ENCODE results near the gene PRRX1.

PRRX1 gene

DNA sequence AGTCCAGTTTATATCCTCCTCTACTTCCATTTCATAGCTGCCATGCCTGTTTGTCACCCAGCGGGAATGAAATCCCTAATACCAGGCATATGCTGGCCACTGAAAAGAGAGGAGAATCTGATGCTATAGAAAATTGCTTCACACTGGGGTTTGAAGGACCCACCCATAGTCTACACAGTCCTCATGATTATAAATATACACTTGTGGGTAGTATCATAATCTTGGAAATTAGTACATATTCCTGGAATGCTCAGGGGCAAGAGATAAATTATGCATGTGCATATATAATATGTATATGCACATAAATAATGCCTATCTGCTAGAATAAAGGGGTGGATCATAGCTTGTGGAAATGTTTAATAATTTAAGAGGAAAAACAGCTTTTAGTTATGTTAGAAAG lies 105.8 kb downstream of the PRRX1 start:
- ATAC-seq: no peak
- TF ChIP-seq RARB (CRISPR knock-in tag; IDR thresholded peaks at IDR 0.05): no peak
- no peak for TF ChIP-seq ARNTL (CRISPR knock-in tag; IDR thresholded peaks at IDR 0.05; ENCODE audit: borderline replicate concordance, low read depth)

DNA sequence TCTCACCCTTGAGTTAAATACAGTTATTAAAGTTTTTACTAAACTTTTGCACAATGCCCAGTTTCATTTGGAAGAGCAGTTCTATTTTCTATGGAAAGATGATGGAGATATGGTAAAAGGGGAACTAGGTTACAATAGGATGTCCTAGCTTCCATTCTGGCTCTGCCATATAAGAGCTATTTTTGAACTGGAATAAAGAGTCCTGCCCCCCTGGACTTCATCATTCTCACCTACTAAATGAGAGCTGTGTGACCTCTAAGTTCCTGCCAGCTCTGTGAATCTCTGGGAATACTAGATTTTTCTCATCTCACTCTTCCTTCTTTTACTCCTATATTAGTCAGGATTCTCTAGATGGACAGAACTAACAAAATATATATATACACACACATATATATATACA lies 106.3 kb downstream of the PRRX1 start:
- ATAC-seq: no peak
- no peak for TF ChIP-seq ARNTL (CRISPR knock-in tag; IDR thresholded peaks at IDR 0.05; ENCODE audit: borderline replicate concordance, low read depth)
- TF ChIP-seq TCF4 (CRISPR knock-in tag; IDR thresholded peaks at IDR 0.05; ENCODE audit: borderline replicate concordance): no peak
- TF ChIP-seq, protein P1, sequence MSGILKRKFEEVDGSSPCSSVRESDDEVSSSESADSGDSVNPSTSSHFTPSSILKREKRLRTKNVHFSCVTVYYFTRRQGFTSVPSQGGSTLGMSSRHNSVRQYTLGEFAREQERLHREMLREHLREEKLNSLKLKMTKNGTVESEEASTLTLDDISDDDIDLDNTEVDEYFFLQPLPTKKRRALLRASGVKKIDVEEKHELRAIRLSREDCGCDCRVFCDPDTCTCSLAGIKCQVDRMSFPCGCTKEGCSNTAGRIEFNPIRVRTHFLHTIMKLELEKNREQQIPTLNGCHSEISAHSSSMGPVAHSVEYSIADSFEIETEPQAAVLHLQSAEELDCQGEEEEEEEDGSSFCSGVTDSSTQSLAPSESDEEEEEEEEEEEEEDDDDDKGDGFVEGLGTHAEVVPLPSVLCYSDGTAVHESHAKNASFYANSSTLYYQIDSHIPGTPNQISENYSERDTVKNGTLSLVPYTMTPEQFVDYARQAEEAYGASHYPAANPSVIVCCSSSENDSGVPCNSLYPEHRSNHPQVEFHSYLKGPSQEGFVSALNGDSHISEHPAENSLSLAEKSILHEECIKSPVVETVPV (CRISPR knock-in tag; IDR thresholded peaks at IDR 0.05): no peak
- no peak for TF ChIP-seq CSDC2 (CRISPR knock-in tag; IDR thresholded peaks at IDR 0.05)
- no peak for TF ChIP-seq RARB (CRISPR knock-in tag; IDR thresholded peaks at IDR 0.05)
- no peak for TF ChIP-seq ZFP3 (CRISPR knock-in tag; IDR thresholded peaks at IDR 0.05)
- TF ChIP-seq ESRRG (CRISPR knock-in tag; IDR thresholded peaks at IDR 0.05): no peak
- no peak for TF ChIP-seq TOX (CRISPR knock-in tag; IDR thresholded peaks at IDR 0.05; ENCODE audit: borderline replicate concordance)
- no peak for TF ChIP-seq ZC3H10 (CRISPR knock-in tag; IDR thresholded peaks at IDR 0.05)
- TF ChIP-seq, protein P2, sequence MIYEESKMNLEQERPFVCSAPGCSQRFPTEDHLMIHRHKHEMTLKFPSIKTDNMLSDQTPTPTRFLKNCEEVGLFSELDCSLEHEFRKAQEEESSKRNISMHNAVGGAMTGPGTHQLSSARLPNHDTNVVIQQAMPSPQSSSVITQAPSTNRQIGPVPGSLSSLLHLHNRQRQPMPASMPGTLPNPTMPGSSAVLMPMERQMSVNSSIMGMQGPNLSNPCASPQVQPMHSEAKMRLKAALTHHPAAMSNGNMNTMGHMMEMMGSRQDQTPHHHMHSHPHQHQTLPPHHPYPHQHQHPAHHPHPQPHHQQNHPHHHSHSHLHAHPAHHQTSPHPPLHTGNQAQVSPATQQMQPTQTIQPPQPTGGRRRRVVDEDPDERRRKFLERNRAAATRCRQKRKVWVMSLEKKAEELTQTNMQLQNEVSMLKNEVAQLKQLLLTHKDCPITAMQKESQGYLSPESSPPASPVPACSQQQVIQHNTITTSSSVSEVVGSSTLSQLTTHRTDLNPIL (CRISPR knock-in tag; IDR thresholded peaks at IDR 0.05; ENCODE audit: low read depth): no peak
- TF ChIP-seq ZNF565 (CRISPR knock-in tag; conservative IDR thresholded peaks at IDR 0.05; ENCODE audit: low read depth): no peak
- no peak for TF ChIP-seq ZNF70 (CRISPR knock-in tag; IDR thresholded peaks at IDR 0.05)

DNA sequence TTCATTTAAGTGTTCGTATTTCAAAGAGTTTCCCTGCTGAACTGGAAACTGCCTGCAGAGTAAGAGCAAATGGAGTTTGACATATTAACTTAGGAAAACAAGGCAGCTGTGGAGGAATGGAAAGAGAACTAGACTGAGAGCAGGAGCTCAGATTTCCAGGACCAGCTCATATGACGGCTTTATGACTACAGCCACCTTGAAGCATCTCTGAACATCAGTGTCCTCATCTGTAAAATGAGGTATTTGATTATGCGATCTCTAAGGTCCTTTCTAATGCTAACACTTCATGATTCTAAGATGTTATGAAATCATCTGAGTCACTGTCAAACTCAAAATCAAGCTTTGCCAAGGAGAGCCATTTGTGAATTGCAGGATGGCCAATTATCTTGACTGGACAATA lies 112.3 kb downstream of the PRRX1 start:
- ATAC-seq: peak; percentile 84
- TF ChIP-seq, protein P1 (CRISPR knock-in tag; IDR thresholded peaks at IDR 0.05): no peak
- TF ChIP-seq, protein P3, sequence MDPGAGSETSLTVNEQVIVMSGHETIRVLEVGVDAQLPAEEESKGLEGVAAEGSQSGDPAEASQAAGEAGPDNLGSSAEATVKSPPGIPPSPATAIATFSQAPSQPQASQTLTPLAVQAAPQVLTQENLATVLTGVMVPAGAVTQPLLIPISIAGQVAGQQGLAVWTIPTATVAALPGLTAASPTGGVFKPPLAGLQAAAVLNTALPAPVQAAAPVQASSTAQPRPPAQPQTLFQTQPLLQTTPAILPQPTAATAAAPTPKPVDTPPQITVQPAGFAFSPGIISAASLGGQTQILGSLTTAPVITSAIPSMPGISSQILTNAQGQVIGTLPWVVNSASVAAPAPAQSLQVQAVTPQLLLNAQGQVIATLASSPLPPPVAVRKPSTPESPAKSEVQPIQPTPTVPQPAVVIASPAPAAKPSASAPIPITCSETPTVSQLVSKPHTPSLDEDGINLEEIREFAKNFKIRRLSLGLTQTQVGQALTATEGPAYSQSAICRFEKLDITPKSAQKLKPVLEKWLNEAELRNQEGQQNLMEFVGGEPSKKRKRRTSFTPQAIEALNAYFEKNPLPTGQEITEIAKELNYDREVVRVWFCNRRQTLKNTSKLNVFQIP (CRISPR knock-in tag; IDR thresholded peaks at IDR 0.05; ENCODE audit: borderline replicate concordance, low read depth): no peak
- TF ChIP-seq ZNF565 (CRISPR knock-in tag; conservative IDR thresholded peaks at IDR 0.05; ENCODE audit: low read depth) (no peak), ZC3H10 (CRISPR knock-in tag; IDR thresholded peaks at IDR 0.05) (no peak), RARB (CRISPR knock-in tag; IDR thresholded peaks at IDR 0.05) (no peak), ARNTL (CRISPR knock-in tag; IDR thresholded peaks at IDR 0.05; ENCODE audit: borderline replicate concordance, low read depth) (no peak), ZNF70 (CRISPR knock-in tag; IDR thresholded peaks at IDR 0.05) (no peak), ZFP3 (CRISPR knock-in tag; IDR thresholded peaks at IDR 0.05) (no peak), GLIS3 (CRISPR knock-in tag; IDR thresholded peaks at IDR 0.05) (no peak), ESRRG (CRISPR knock-in tag; IDR thresholded peaks at IDR 0.05) (no peak), ISL1 (CRISPR knock-in tag; IDR thresholded peaks at IDR 0.05) (no peak), TCF4 (CRISPR knock-in tag; IDR thresholded peaks at IDR 0.05; ENCODE audit: borderline replicate concordance) (no peak), OSR1 (CRISPR knock-in tag; IDR thresholded peaks at IDR 0.05) (no peak), BACH2 (CRISPR knock-in tag; IDR thresholded peaks at IDR 0.05; ENCODE audit: borderline replicate concordance) (no peak), SNAI2 (CRISPR knock-in tag; IDR thresholded peaks at IDR 0.05) (no peak), TOX (CRISPR knock-in tag; IDR thresholded peaks at IDR 0.05; ENCODE audit: borderline replicate concordance) (no peak; the same call in 1 of the 2 replicates), ZNF8 (CRISPR knock-in tag; IDR thresholded peaks at IDR 0.05) (no peak)
- TF ChIP-seq, protein P2 (CRISPR knock-in tag; IDR thresholded peaks at IDR 0.05; ENCODE audit: low read depth): no peak
- TF ChIP-seq, protein P4, sequence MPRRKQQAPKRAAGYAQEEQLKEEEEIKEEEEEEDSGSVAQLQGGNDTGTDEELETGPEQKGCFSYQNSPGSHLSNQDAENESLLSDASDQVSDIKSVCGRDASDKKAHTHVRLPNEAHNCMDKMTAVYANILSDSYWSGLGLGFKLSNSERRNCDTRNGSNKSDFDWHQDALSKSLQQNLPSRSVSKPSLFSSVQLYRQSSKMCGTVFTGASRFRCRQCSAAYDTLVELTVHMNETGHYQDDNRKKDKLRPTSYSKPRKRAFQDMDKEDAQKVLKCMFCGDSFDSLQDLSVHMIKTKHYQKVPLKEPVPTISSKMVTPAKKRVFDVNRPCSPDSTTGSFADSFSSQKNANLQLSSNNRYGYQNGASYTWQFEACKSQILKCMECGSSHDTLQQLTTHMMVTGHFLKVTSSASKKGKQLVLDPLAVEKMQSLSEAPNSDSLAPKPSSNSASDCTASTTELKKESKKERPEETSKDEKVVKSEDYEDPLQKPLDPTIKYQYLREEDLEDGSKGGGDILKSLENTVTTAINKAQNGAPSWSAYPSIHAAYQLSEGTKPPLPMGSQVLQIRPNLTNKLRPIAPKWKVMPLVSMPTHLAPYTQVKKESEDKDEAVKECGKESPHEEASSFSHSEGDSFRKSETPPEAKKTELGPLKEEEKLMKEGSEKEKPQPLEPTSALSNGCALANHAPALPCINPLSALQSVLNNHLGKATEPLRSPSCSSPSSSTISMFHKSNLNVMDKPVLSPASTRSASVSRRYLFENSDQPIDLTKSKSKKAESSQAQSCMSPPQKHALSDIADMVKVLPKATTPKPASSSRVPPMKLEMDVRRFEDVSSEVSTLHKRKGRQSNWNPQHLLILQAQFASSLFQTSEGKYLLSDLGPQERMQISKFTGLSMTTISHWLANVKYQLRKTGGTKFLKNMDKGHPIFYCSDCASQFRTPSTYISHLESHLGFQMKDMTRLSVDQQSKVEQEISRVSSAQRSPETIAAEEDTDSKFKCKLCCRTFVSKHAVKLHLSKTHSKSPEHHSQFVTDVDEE (CRISPR knock-in tag; IDR thresholded peaks at IDR 0.05): no peak
